Measurements from ENCODE around the gene CELF1. TPM values are rescaled to one million over a fixed set of nuclear protein-coding genes. Genes with fewer than 3 reads are reported as not detected.

CELF1 gene
- total RNA-seq, 1 experiment from 2014 or later = 173 TPM

- Mint-ChIP-seq H3K4me1 (ENCODE audit: insufficient read depth, unreplicated experiment) (peaks cover 7% of the 10 kb centered on the region), H3K36me3 (ENCODE audit: insufficient read depth, unreplicated experiment) (peaks cover 89% of the 10 kb centered on the region), H3K4me3 (ENCODE audit: unreplicated experiment) (no peak overlapping the region), H3K9me3 (ENCODE audit: unreplicated experiment) (no peaks in the 10 kb centered on the region), H3K27me3 (ENCODE audit: insufficient read depth, unreplicated experiment) (no peaks in the 10 kb centered on the region), H3K27ac (ENCODE audit: low read depth, unreplicated experiment) (no peak overlapping the region)
- CTCF ChIA-PET = interaction anchor here (0.6 kb wide), 1 partner anchor 54 kb away, joined by 3 read pairs; no protein-coding TSS in a partner anchor
- no peak for TF ChIP-seq CTCF (IDR thresholded peaks at IDR 0.05; ENCODE audit: unreplicated experiment)
- POLR2A ChIA-PET = interaction anchor here (0.9 kb wide), 1 partner anchor 107 kb away, joined by 3 read pairs; no protein-coding TSS in a partner anchor
- intact Hi-C loops (cut with micrococcal nuclease) = no loop called here
- no peak for DNase-seq (ENCODE audit: unreplicated experiment)
- no TSS peak for BruUV-seq (replicated peaks)
These were observed 82.3 kb downstream of the CELF1 start for GRCh38 chr11:47470671-47471070.

GRCh38 chr11:47469361-47470179, 83.4 kb downstream of the CELF1 start:
- no peak for TF ChIP-seq CTCF (IDR thresholded peaks at IDR 0.05; ENCODE audit: unreplicated experiment)
- ChIA-PET CTCF (interaction anchor here (0.6 to 1.6 kb wide), 4 partner anchors 12 to 85 kb away, joined by 3 to 6 read pairs (median 4); no protein-coding TSS in a partner anchor), POLR2A (interaction anchor here (0.6 kb wide), 1 partner anchor 18 kb away, joined by 4 read pairs; no protein-coding TSS in a partner anchor)
- no TSS peak for BruUV-seq (replicated peaks)
- no peak for DNase-seq (ENCODE audit: unreplicated experiment)
- Mint-ChIP-seq H3K9me3 (ENCODE audit: unreplicated experiment) (no peaks in the 10 kb centered on the region), H3K27ac (ENCODE audit: low read depth, unreplicated experiment) (no peak overlapping the region), H3K36me3 (ENCODE audit: insufficient read depth, unreplicated experiment) (peaks cover 86% of the 10 kb centered on the region), H3K4me3 (ENCODE audit: unreplicated experiment) (no peak overlapping the region), H3K27me3 (ENCODE audit: insufficient read depth, unreplicated experiment) (no peaks in the 10 kb centered on the region), H3K4me1 (ENCODE audit: insufficient read depth, unreplicated experiment) (peaks cover 7% of the 10 kb centered on the region)
- intact Hi-C loops (cut with micrococcal nuclease) = loop anchor here (5.0 kb wide), 1 partner anchor 83 kb away; the partner anchor contains the start of gene CELF1

GRCh38 chr11:47468598-47469214, 84.2 kb downstream of the CELF1 start:
- no TSS peak for BruUV-seq (replicated peaks)
- H3K9me3 Mint-ChIP-seq (ENCODE audit: unreplicated experiment) = no peaks in the 10 kb centered on the region
- peaks cover 88% of the 10 kb centered on the region for H3K36me3 Mint-ChIP-seq (ENCODE audit: insufficient read depth, unreplicated experiment)
- ChIA-PET POLR2A (no interaction called here), CTCF (interaction anchor here (0.7 to 1.6 kb wide), 2 partner anchors 14 to 83 kb away, joined by 3 to 5 read pairs; no protein-coding TSS in a partner anchor)
- H3K4me3 Mint-ChIP-seq (ENCODE audit: unreplicated experiment) = no peak overlapping the region
- intact Hi-C loops (cut with micrococcal nuclease) = loop anchor here (5.0 kb wide), 1 partner anchor 84 kb away; the partner anchor contains the start of gene CELF1
- TF ChIP-seq CTCF (IDR thresholded peaks at IDR 0.05; ENCODE audit: unreplicated experiment) = no peak
- no peak overlapping the region for H3K27ac Mint-ChIP-seq (ENCODE audit: low read depth, unreplicated experiment)
- no peak for DNase-seq (ENCODE audit: unreplicated experiment)
- no peaks in the 10 kb centered on the region for H3K27me3 Mint-ChIP-seq (ENCODE audit: insufficient read depth, unreplicated experiment)
- peaks cover 7% of the 10 kb centered on the region for H3K4me1 Mint-ChIP-seq (ENCODE audit: insufficient read depth, unreplicated experiment)

- TF ChIP-seq CTCF (IDR thresholded peaks at IDR 0.05; ENCODE audit: unreplicated experiment) = no peak
- Mint-ChIP-seq H3K4me1 (ENCODE audit: insufficient read depth, unreplicated experiment) (peaks cover 7% of the 10 kb centered on the region), H3K4me3 (ENCODE audit: unreplicated experiment) (no peak overlapping the region), H3K36me3 (ENCODE audit: insufficient read depth, unreplicated experiment) (peaks cover 78% of the 10 kb centered on the region), H3K27me3 (ENCODE audit: insufficient read depth, unreplicated experiment) (no peaks in the 10 kb centered on the region), H3K9me3 (ENCODE audit: unreplicated experiment) (no peaks in the 10 kb centered on the region), H3K27ac (ENCODE audit: low read depth, unreplicated experiment) (peak overlapping the region; percentile 77)
- CTCF ChIA-PET = interaction anchor here (0.5 kb wide), 1 partner anchor 17 kb away, joined by 3 read pairs; no protein-coding TSS in a partner anchor
- BruUV-seq (replicated peaks) = no TSS peak
- DNase-seq (ENCODE audit: unreplicated experiment) = no peak
- intact Hi-C loops (cut with micrococcal nuclease) = loop anchor here (5.0 kb wide), 1 partner anchor 85 kb away; the partner anchor contains the start of gene CELF1
- POLR2A ChIA-PET = interaction anchor here (1.1 to 1.8 kb wide), 3 partner anchors 58 to 85 kb away, joined by 3 to 5 read pairs (median 5); no protein-coding TSS in a partner anchor
These were observed 85.6 kb downstream of the CELF1 start for GRCh38 chr11:47467357-47467756.

All from MCF 10A (cell line).